HepG2 (cell line): ENCODE results near the gene ZMAT2. TPM values are rescaled to one million over a fixed set of nuclear protein-coding genes. Genes with fewer than 3 reads are reported as not detected.

Experiments
- CHD2 ChIP-seq: IDR thresholded peaks from 2 replicates; pipeline ENCODE4 v1.6.1; 2011; ENCODE audit warnings: low read depth, low read length, improper control_type of control experiment
- ISX ChIP-seq: sonication (generic); formaldehyde crosslinking; conservative IDR thresholded peaks from 2 replicates; pipeline ENCODE4 v1.5.0; 2020; ENCODE audit warnings: missing genetic modification reagents
- KAT2B ChIP-seq: fragments of 150-350 bp; IDR thresholded peaks from 2 replicates; pipeline ENCODE4 v1.6.1; 2014; ENCODE audit warnings: low read depth, low read length, borderline replicate concordance
- MIER2 ChIP-seq: IDR thresholded peaks from 2 replicates; pipeline ENCODE4 v1.6.1; 2016; ENCODE audit warnings: missing biosample characterization, missing genetic modification reagents
- NRL ChIP-seq: sonication (generic); formaldehyde crosslinking; IDR thresholded peaks from 2 replicates; pipeline ENCODE4 v1.5.0; 2020; ENCODE audit warnings: missing genetic modification reagents, mild to moderate bottlenecking, moderate library complexity, borderline replicate concordance
- PAXIP1 ChIP-seq: sonication (generic); formaldehyde crosslinking; conservative IDR thresholded peaks from 2 replicates; pipeline ENCODE4 v1.4.0; 2020; ENCODE audit warnings: mild to moderate bottlenecking, missing genetic modification reagents, moderate library complexity
- RERE ChIP-seq: IDR thresholded peaks from 2 replicates; pipeline ENCODE4 v1.6.1; 2016; ENCODE audit warnings: low read depth, missing genetic modification reagents, missing compliant biosample characterization
- ZBTB21 ChIP-seq: sonication (generic); formaldehyde crosslinking; IDR thresholded peaks from 2 replicates; pipeline ENCODE4 v1.4.0; 2020; ENCODE audit warnings: missing genetic modification reagents
- ZBTB37 ChIP-seq: sonication (generic); formaldehyde crosslinking; IDR thresholded peaks from 2 replicates; pipeline ENCODE4 v1.4.0; 2020; ENCODE audit warnings: mild to moderate bottlenecking, missing genetic modification reagents
- ZNF24 ChIP-seq: fragments of 450-650 bp; IDR thresholded peaks from 2 replicates; pipeline ENCODE4 v1.6.1; 2017; ENCODE audit warnings: antibody characterized with exemption, mild to moderate bottlenecking
- ZNF790 ChIP-seq: sonication (generic); formaldehyde crosslinking; IDR thresholded peaks from 2 replicates; pipeline ENCODE4 v1.8.0; 2022; ENCODE audit warnings: missing genetic modification reagents, mild to moderate bottlenecking, borderline replicate concordance
- polyA plus RNA-seq, 8 experiments: library from polyadenylated mRNA; depleted of rRNA in 3 of 8; stranded (reverse) in 7 of 8; unstranded in 1 of 8; fragments of >200 nt; fragmentation: Illumina TruSeq in 4 of 8; extraction: Trizol in 4 of 8; gene quantifications; 2 replicates each; pipeline versions ENCODE4 v1.2.1 to v1.2.3, GENCODE V29; 2011 to 2016; ENCODE audit warnings: low read depth in 4 of 8, missing spikeins in 1 of 8, mixed read lengths in 1 of 8; ENCODE audit not compliant: insufficient read depth in 1 of 8
- total RNA-seq, 5 experiments: library from RNA; depleted of rRNA; stranded (reverse); fragments of >200 nt; fragmentation: Illumina TruSeq; extraction: Trizol; gene quantifications; 2 replicates each; pipeline ENCODE4 v1.2.3, GENCODE V29; 2016; ENCODE audit warnings: low read depth in 1 of 5
- TF ChIP-seq, protein P1 (sequence below), 2 experiments: sonication (generic) in 1 of 2; formaldehyde crosslinking in 1 of 2; IDR thresholded peaks; 2 replicates each; pipeline versions ENCODE4 v1.6.1 to v1.9.0; 2014 to 2022; ENCODE audit warnings: antibody characterized with exemption in 1 of 2, borderline replicate concordance in 1 of 2, inconsistent platforms in 1 of 2, low read depth in 1 of 2, missing genetic modification reagents in 1 of 2

Gene ZMAT2
- total and polyA plus RNA-seq, 2 of the 13 experiments (the other 11 are each of a cell fraction or from before 2014, with no cell fraction given), result 35.4 to 92.8 TPM

GRCh38 chr5:140725799-140726471, 25.7 kb downstream of the ZMAT2 start (continued):
- TF ChIP-seq ZNF24 (peak; percentile 100), ZBTB21 (CRISPR knock-in tag) (peak; percentile 42; the same call in 1 of the 2 replicates), MIER2 (peak; percentile 92), ISX (CRISPR knock-in tag) (no peak), PAXIP1 (CRISPR knock-in tag) (no peak), NRL (CRISPR knock-in tag) (no peak), CHD2 (no peak), ZBTB37 (no peak), ZNF790 (CRISPR knock-in tag) (no peak), RERE (CRISPR knock-in tag) (no peak), KAT2B (no peak)
- TF ChIP-seq, protein P1, sequence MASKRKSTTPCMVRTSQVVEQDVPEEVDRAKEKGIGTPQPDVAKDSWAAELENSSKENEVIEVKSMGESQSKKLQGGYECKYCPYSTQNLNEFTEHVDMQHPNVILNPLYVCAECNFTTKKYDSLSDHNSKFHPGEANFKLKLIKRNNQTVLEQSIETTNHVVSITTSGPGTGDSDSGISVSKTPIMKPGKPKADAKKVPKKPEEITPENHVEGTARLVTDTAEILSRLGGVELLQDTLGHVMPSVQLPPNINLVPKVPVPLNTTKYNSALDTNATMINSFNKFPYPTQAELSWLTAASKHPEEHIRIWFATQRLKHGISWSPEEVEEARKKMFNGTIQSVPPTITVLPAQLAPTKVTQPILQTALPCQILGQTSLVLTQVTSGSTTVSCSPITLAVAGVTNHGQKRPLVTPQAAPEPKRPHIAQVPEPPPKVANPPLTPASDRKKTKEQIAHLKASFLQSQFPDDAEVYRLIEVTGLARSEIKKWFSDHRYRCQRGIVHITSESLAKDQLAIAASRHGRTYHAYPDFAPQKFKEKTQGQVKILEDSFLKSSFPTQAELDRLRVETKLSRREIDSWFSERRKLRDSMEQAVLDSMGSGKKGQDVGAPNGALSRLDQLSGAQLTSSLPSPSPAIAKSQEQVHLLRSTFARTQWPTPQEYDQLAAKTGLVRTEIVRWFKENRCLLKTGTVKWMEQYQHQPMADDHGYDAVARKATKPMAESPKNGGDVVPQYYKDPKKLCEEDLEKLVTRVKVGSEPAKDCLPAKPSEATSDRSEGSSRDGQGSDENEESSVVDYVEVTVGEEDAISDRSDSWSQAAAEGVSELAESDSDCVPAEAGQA (IDR thresholded peaks at IDR 0.05; ENCODE audit: low read depth), result peak; percentile 61; the same call in 1 of the 2 replicates
- TF ChIP-seq, protein P1 (CRISPR knock-in tag; IDR thresholded peaks at IDR 0.05; ENCODE audit: borderline replicate concordance), result no peak
